Right hindlimb (tissue), 1 donor: Measurements from ENCODE around the gene WWTR1.

Experiments used
- DNase-seq: peaks from one replicate; pipeline ENCODE4 v3.0.0-alpha.2; 2018

WWTR1 gene

GRCh38 chr3:149589332-149589731 is 68.5 kb downstream of the WWTR1 start:
- no peak for DNase-seq

GRCh38 chr3:149588909-149589308 is 68.9 kb downstream of the WWTR1 start:
- DNase-seq: no peak

GRCh38 chr3:149587383-149587782 is 70.4 kb downstream of the WWTR1 start:
- DNase-seq: no peak

GRCh38 chr3:149586871-149587270 is 71.0 kb downstream of the WWTR1 start:
- DNase-seq: no peak

GRCh38 chr3:149585401-149585726 is 72.5 kb downstream of the WWTR1 start:
- DNase-seq: no peak

GRCh38 chr3:149583921-149584635 is 73.7 kb downstream of the WWTR1 start:
- no peak for DNase-seq

GRCh38 chr3:149582395-149582794 is 75.4 kb downstream of the WWTR1 start:
- no peak for DNase-seq

GRCh38 chr3:149581681-149582370 is 76.0 kb downstream of the WWTR1 start:
- DNase-seq: peak; percentile 85

- DNase-seq: no peak
Observed at GRCh38 chr3:149581248-149581647, 76.6 kb downstream of the WWTR1 start.

- DNase-seq: no peak
Observed at GRCh38 chr3:149579838-149580542, 77.8 kb downstream of the WWTR1 start.

GRCh38 chr3:149579161-149579560 is 78.7 kb downstream of the WWTR1 start:
- no peak for DNase-seq

GRCh38 chr3:149577801-149578200 is 80.0 kb downstream of the WWTR1 start:
- no peak for DNase-seq

GRCh38 chr3:149575961-149576564 is 81.8 kb downstream of the WWTR1 start:
- peak; percentile 79 for DNase-seq

GRCh38 chr3:149575213-149575960 is 82.4 kb downstream of the WWTR1 start:
- DNase-seq: peak; percentile 74

GRCh38 chr3:149572796-149573414 is 84.9 kb downstream of the WWTR1 start:
- DNase-seq: no peak

GRCh38 chr3:149571381-149571780 is 86.4 kb downstream of the WWTR1 start:
- no peak for DNase-seq

- no peak for DNase-seq
Observed at GRCh38 chr3:149570016-149570415, 87.8 kb downstream of the WWTR1 start.

GRCh38 chr3:149567381-149567780 is 90.4 kb downstream of the WWTR1 start:
- DNase-seq: no peak

- peak; percentile 53 for DNase-seq
Observed at GRCh38 chr3:149566292-149566975, 91.4 kb downstream of the WWTR1 start.

- DNase-seq: no peak
Observed at GRCh38 chr3:149564079-149564478, 93.7 kb downstream of the WWTR1 start.

- DNase-seq: no peak
Observed at GRCh38 chr3:149563114-149563513, 94.7 kb downstream of the WWTR1 start.

- no peak for DNase-seq
Observed at GRCh38 chr3:149560617-149561016, 97.2 kb downstream of the WWTR1 start.
